Kidney (tissue), 14 donors: ENCODE data around the gene VWA8. TPM values are rescaled to one million over a fixed set of nuclear protein-coding genes. Genes with fewer than 3 reads are reported as not detected.
"Not testable (repeated sequence)": the region's sequence is repeated elsewhere in the genome, so short reads cannot be mapped to it uniquely, and the experiment has no call there.

Experiments
- DNase-seq, 5 donors: peaks; one replicate each; pipeline ENCODE4 v3.0.0-alpha.2; 2013 to 2020
- FAIRE-seq: peaks from 2 replicates; lab custom pipeline; 2012; peaks lifted over from hg19 to GRCh38; lab: Jason Lieb, UNC
- H3K27ac ChIP-seq, 2 donors: one replicate each; pipeline ENCODE4 v1.7.0; 2013; ENCODE audit warnings: low read depth in 2 of 2, low read length in 2 of 2, inconsistent platforms in 1 of 2
- H3K27me3 ChIP-seq: one replicate; pipeline ENCODE4 v1.7.1; 2013; ENCODE audit warnings: low read length, inconsistent platforms; ENCODE audit not compliant: control insufficient read depth, insufficient read depth
- H3K36me3 ChIP-seq, 3 donors: one replicate each; pipeline versions ENCODE4 v1.7.0 to v1.7.1; 2013; ENCODE audit warnings: low read length in 3 of 3, control low read depth in 1 of 3, inconsistent platforms in 1 of 3; ENCODE audit not compliant: insufficient read depth in 3 of 3, control insufficient read depth in 2 of 3
- H3K4me1 ChIP-seq, 3 donors: one replicate each; pipeline versions ENCODE4 v1.7.0 to v1.7.1; 2013; ENCODE audit warnings: low read length in 3 of 3, inconsistent platforms in 1 of 3, low read depth in 1 of 3; ENCODE audit not compliant: control insufficient read depth in 2 of 3, insufficient read depth in 2 of 3
- H3K4me3 ChIP-seq, 3 donors: one replicate each; pipeline versions ENCODE4 v1.7.0 to v1.8.1; 2013; ENCODE audit warnings: low read length in 3 of 3, control low read depth in 1 of 3, inconsistent platforms in 1 of 3
- H3K9ac ChIP-seq, 3 donors: one replicate each; pipeline versions ENCODE4 v1.7.0 to v1.7.1; 2013; ENCODE audit warnings: low read length in 3 of 3, control low read depth in 1 of 3, inconsistent platforms in 1 of 3
- H3K9me3 ChIP-seq, 3 donors: one replicate each; pipeline versions ENCODE4 v1.7.0 to v1.7.1; 2013; ENCODE audit warnings: low read length in 3 of 3, control low read depth in 1 of 3, inconsistent platforms in 1 of 3; ENCODE audit not compliant: control insufficient read depth in 2 of 3, insufficient read depth in 1 of 3
- CTCF ChIP-seq: IDR thresholded peaks from 3 replicates; pipeline ENCODE4 v1.5.1; 2012; ENCODE audit warnings: mild to moderate bottlenecking, moderate library complexity, borderline replicate concordance; ENCODE audit not compliant: insufficient read depth; ENCODE audit errors: extremely low read depth
- intact Hi-C: fragments of 100-400 bp; cut with DNase I; formaldehyde crosslinking; loops from one replicate; pipeline ENCODE4 v1.11.1; 2022
- polyA plus RNA-seq: library from polyadenylated mRNA; stranded (reverse); fragments of 350-450 nt; fragmentation: Illumina TruSeq; extraction: RNeasy Lipid Tissue Mini Kit (QIAGEN cat#74804); gene quantifications from one replicate; pipeline ENCODE4 v1.2.3, GENCODE V29; 2014; ENCODE audit warnings: low read depth, low replicate concordance; ENCODE audit not compliant: insufficient read depth
- total RNA-seq: library from RNA; stranded (reverse); fragmentation: NEBNext Ultra II Directional; extraction: Animal tissue kit (Norgen Biotek cat#: 25700); gene quantifications from one replicate; pipeline ENCODE4 v1.2.1, GENCODE V29; 2021
- donor health status: control.
- donor health status: control.
- donor health status: control.
- donor health status: control.
- donor health status: control.
- donor health status: DM: yes; HTN: yes; CAD: no.
- donor health status: Normal renal cell carcinoma (clear cell type).

The VWA8 gene
- total and polyA plus RNA-seq, 2 donors from 2014 or later = 6.4 to 21.3 TPM

- H3K36me3 ChIP-seq = no peaks in the 10 kb centered on the region
- H3K4me3 ChIP-seq = no peak overlapping the region
- no peaks in the 10 kb centered on the region for H3K9me3 ChIP-seq
- intact Hi-C loops = no loop called here
- H3K27me3 ChIP-seq = no peaks in the 10 kb centered on the region
- peak overlapping the region in 1 of 2 donors; percentile 36 for H3K27ac ChIP-seq
- FAIRE-seq = no peak
- H3K4me1 ChIP-seq = peaks cover 0 to 13% (median 12%) of the 10 kb centered on the region in 3 donors
- peak in 3 of 5 donors; percentile 20 to 72 (median 72) for DNase-seq
- no peak overlapping the region for H3K9ac ChIP-seq
- no peak for TF ChIP-seq CTCF
Observed at GRCh38 chr13:41639955-41640780, 320.7 kb downstream of the VWA8 start.

GRCh38 chr13:41639237-41639904, 321.5 kb downstream of the VWA8 start:
- Histone ChIP-seq H3K4me3 (no peak overlapping the region), H3K9ac (no peak overlapping the region), H3K27me3 (no peaks in the 10 kb centered on the region), H3K27ac (peak overlapping the region in 1 of 2 donors; percentile 36), H3K4me1 (peaks cover 0 to 10% (median 9%) of the 10 kb centered on the region in 3 donors), H3K36me3 (no peaks in the 10 kb centered on the region), H3K9me3 (no peaks in the 10 kb centered on the region)
- FAIRE-seq (no peak), DNase-seq (no peak)
- no peak for TF ChIP-seq CTCF
- intact Hi-C loops = no loop called here

- Histone ChIP-seq H3K4me1 (peaks cover 0 to 5% (median 5%) of the 10 kb centered on the region in 3 donors), H3K9ac (no peak overlapping the region), H3K9me3 (no peaks in the 10 kb centered on the region), H3K4me3 (no peak overlapping the region), H3K36me3 (no peaks in the 10 kb centered on the region), H3K27me3 (no peaks in the 10 kb centered on the region), H3K27ac (no peak overlapping the region)
- FAIRE-seq (peak; percentile 37), DNase-seq (no peak)
- TF ChIP-seq CTCF = no peak
- intact Hi-C loops = no loop called here
Observed at GRCh38 chr13:41637586-41637985, 323.3 kb downstream of the VWA8 start.

GRCh38 chr13:41637032-41637431, 323.9 kb downstream of the VWA8 start:
- H3K27me3 ChIP-seq, intact Hi-C loops, H3K9ac ChIP-seq, H3K4me3 ChIP-seq, H3K9me3 ChIP-seq, H3K4me1 ChIP-seq, FAIRE-seq, H3K27ac ChIP-seq, H3K36me3 ChIP-seq, DNase-seq: not testable (repeated sequence)

GRCh38 chr13:41636590-41636989, 324.3 kb downstream of the VWA8 start:
- H3K9ac ChIP-seq, H3K9me3 ChIP-seq, H3K4me1 ChIP-seq, H3K36me3 ChIP-seq, H3K27me3 ChIP-seq, intact Hi-C loops, H3K4me3 ChIP-seq, H3K27ac ChIP-seq, DNase-seq, FAIRE-seq: not testable (repeated sequence)
